SIG-M5 (cell line): Measurements from ENCODE around the gene CLDN5.
A peak's percentile ranks its signal among the peaks of the same experiment; 100 is the strongest.

Experiments used
- DNase-seq: peaks from one replicate; lab custom pipeline; 2025; lab: John Stamatoyannopoulos, UW

CLDN5 gene

GRCh38 chr22:19479355-19480172, 44.6 kb downstream of the CLDN5 start, which contains the start of gene CDC45:
Gene CDC45, plus strand, starts transcription at chr22:19479920. Its CDS starts 49 bp downstream, at chr22:19479969.
- peak; percentile 91 for DNase-seq

- DNase-seq, result no peak
Measured at GRCh38 chr22:19478901-19479354, 45.3 kb downstream of the CLDN5 start, which contains the start of gene UFD1. Gene UFD1, minus strand, starts transcription at chr22:19479193. Its CDS starts 108 bp downstream, at chr22:19479085.

- DNase-seq, result no peak
Measured at GRCh38 chr22:19478045-19478900, 45.9 kb downstream of the CLDN5 start.

- DNase-seq, result no peak
Measured at GRCh38 chr22:19477321-19478044, 46.7 kb downstream of the CLDN5 start.

GRCh38 chr22:19476023-19476422, 48.2 kb downstream of the CLDN5 start:
- no peak for DNase-seq

GRCh38 chr22:19473578-19473977, 50.6 kb downstream of the CLDN5 start:
- no peak for DNase-seq
